OCI-LY7 (cell line): ENCODE results near the gene EFCAB11. TPM values are rescaled to one million over a fixed set of nuclear protein-coding genes. Genes with fewer than 3 reads are reported as not detected.

Experiments used
- BruUV-seq: library from RNA; stranded (reverse); fragments of 400-500 nt; replicated peaks from 2 replicates; lab custom pipeline; 2021; lab: Mats Ljungman, UMichigan
- CTCF ChIA-PET: fragments of 300-600 bp; sonication (Branson Sonifier 250); formaldehyde crosslinking; loops from one replicate; lab custom pipeline; 2022; ENCODE audit warnings: antibody characterized with exemption; ENCODE audit not compliant: unreplicated experiment; lab: Charles Lee
- POLR2A ChIA-PET: fragments of 300-600 bp; sonication (Branson Sonifier 250); formaldehyde crosslinking; loops from one replicate; lab custom pipeline; 2022; ENCODE audit warnings: antibody characterized with exemption; lab: Charles Lee
- DNase-seq: peaks from one replicate; pipeline ENCODE4 v3.0.0-alpha.2; 2015; ENCODE audit warnings: low spot score
- H2AFZ ChIP-seq: fragments of 200-600 bp; sonication (generic), shearing (Covaris generic); 2 replicates; pipeline ENCODE4 v1.6.1; 2014; ENCODE audit warnings: mild to moderate bottlenecking, antibody characterized with exemption, low read length, moderate library complexity
- H3K27ac ChIP-seq: fragments of 200-600 bp; sonication (generic); 2 replicates; pipeline ENCODE4 v1.5.1; 2014; ENCODE audit warnings: mixed run types, low read depth, mild to moderate bottlenecking, moderate library complexity, low read length, inconsistent platforms; ENCODE audit not compliant: poor library complexity, severe bottlenecking
- H3K36me3 ChIP-seq: fragments of 200-600 bp; sonication (generic); 2 replicates; pipeline ENCODE4 v1.6.1; 2014; ENCODE audit warnings: mild to moderate bottlenecking, antibody characterized with exemption, low read length, moderate library complexity, mixed read lengths; ENCODE audit not compliant: insufficient read depth
- H3K4me1 ChIP-seq: fragments of 200-600 bp; sonication (generic); 2 replicates; pipeline ENCODE4 v1.5.1; 2014; ENCODE audit warnings: mild to moderate bottlenecking, low read length; ENCODE audit not compliant: insufficient read depth, poor library complexity, severe bottlenecking
- H3K4me2 ChIP-seq: fragments of 200-600 bp; sonication (generic); 2 replicates; pipeline ENCODE4 v1.6.1; 2014; ENCODE audit warnings: mild to moderate bottlenecking, low read length
- H3K4me3 ChIP-seq: fragments of 200-600 bp; sonication (generic); 2 replicates; pipeline ENCODE4 v1.5.1; 2014; ENCODE audit warnings: mild to moderate bottlenecking, low read depth, low read length; ENCODE audit not compliant: poor library complexity, severe bottlenecking
- H3K79me2 ChIP-seq: fragments of 200-600 bp; sonication (generic); 2 replicates; pipeline ENCODE4 v1.6.1; 2016; ENCODE audit warnings: low read depth, mild to moderate bottlenecking, low read length, moderate library complexity, mixed read lengths; ENCODE audit not compliant: insufficient read depth
- H3K9me2 ChIP-seq: fragments of 200-600 bp; sonication (generic); 2 replicates; pipeline ENCODE4 v1.6.1; 2016; ENCODE audit warnings: mild to moderate bottlenecking, low read length, mixed read lengths; ENCODE audit not compliant: insufficient read depth
- H3K9me3 ChIP-seq: fragments of 200-600 bp; sonication (generic); 2 replicates; pipeline ENCODE4 v1.6.1; 2014; ENCODE audit warnings: mild to moderate bottlenecking, mixed run types, low read length, mixed read lengths
- H4K20me1 ChIP-seq: fragments of 200-600 bp; sonication (generic); 2 replicates; pipeline ENCODE4 v1.6.1; 2014; ENCODE audit warnings: mild to moderate bottlenecking, antibody characterized with exemption, low read length, moderate library complexity, mixed read lengths; ENCODE audit not compliant: insufficient read depth
- EZH2phosphoT487 ChIP-seq: fragments of 200-600 bp; sonication (generic); IDR thresholded peaks from 2 replicates; pipeline ENCODE4 v1.6.1; 2018; ENCODE audit warnings: low read depth, borderline replicate concordance, mild to moderate bottlenecking, mixed run types, antibody characterized with exemption, low read length, moderate library complexity, mixed read lengths
- intact Hi-C: fragments of 100-400 bp; cut with micrococcal nuclease; formaldehyde crosslinking; loops from one replicate; pipeline ENCODE4 v1.10.0; 2022; ENCODE audit not compliant: unreplicated experiment
- total RNA-seq, 2 experiments: library from RNA; depleted of rRNA in 1 of 2; stranded (reverse); fragments of >200 nt in 1 of 2; shearing (Covaris generic) in 1 of 2; gene quantifications; 2 replicates each; pipeline ENCODE4 v1.2.3, GENCODE V29; 2014 to 2022
- TF ChIP-seq, protein P1 (sequence below): fragments of 200-600 bp; sonication (generic); conservative IDR thresholded peaks from 2 replicates; pipeline ENCODE4 v1.5.1; 2014; ENCODE audit warnings: mild to moderate bottlenecking, antibody characterized with exemption, low read length, moderate library complexity, mixed read lengths

Gene EFCAB11
- total RNA-seq, 2 experiments from 2014 or later: 9.3 to 29.5 TPM

DNA sequence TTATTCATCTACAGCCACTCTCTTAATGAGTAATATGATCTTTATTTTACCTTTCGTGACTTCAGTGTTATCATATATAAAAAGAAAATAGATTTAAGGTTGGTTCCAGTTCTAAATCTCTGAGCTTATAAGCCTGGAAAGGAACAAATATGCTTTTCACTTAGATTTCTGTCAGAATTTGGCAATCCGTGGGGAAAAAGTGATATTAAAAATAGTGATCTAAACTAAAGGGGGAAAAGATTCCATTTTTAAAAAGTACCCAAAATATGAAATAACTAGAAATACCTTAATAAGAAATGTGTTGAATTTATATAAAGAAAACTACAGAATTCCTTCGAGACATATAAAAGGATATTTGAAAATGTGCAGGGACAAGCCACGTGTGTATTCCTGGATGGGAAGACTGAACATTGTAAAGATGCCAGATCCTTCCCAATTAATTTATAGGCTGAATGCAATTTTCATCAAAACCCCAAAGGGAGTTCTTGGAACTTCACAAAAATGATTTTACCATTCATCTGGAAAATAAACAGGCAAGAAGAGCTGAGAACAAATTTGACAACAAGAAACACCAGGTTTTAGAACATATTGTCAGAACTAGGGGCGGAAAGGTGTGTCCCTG is 142.5 kb downstream of the EFCAB11 start:
- H3K79me2 ChIP-seq: no peaks in the 10 kb centered on the region
- no peaks in the 10 kb centered on the region for H4K20me1 ChIP-seq
- H3K9me3 ChIP-seq: no peaks in the 10 kb centered on the region
- DNase-seq: no peak
- intact Hi-C loops: no loop called here
- no peaks in the 10 kb centered on the region for H3K4me1 ChIP-seq
- ChIA-PET POLR2A (no interaction called here), CTCF (no interaction called here)
- H3K36me3 ChIP-seq: no peaks in the 10 kb centered on the region
- no peak overlapping the region for H3K27ac ChIP-seq
- H3K4me3 ChIP-seq: no peak overlapping the region
- BruUV-seq: no TSS peak
- TF ChIP-seq, protein P1, sequence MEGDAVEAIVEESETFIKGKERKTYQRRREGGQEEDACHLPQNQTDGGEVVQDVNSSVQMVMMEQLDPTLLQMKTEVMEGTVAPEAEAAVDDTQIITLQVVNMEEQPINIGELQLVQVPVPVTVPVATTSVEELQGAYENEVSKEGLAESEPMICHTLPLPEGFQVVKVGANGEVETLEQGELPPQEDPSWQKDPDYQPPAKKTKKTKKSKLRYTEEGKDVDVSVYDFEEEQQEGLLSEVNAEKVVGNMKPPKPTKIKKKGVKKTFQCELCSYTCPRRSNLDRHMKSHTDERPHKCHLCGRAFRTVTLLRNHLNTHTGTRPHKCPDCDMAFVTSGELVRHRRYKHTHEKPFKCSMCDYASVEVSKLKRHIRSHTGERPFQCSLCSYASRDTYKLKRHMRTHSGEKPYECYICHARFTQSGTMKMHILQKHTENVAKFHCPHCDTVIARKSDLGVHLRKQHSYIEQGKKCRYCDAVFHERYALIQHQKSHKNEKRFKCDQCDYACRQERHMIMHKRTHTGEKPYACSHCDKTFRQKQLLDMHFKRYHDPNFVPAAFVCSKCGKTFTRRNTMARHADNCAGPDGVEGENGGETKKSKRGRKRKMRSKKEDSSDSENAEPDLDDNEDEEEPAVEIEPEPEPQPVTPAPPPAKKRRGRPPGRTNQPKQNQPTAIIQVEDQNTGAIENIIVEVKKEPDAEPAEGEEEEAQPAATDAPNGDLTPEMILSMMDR: no peak
- TF ChIP-seq EZH2phosphoT487: no peak
- no peak overlapping the region for H2AFZ ChIP-seq
- no peak overlapping the region for H3K4me2 ChIP-seq
- H3K9me2 ChIP-seq: no peaks in the 10 kb centered on the region

DNA sequence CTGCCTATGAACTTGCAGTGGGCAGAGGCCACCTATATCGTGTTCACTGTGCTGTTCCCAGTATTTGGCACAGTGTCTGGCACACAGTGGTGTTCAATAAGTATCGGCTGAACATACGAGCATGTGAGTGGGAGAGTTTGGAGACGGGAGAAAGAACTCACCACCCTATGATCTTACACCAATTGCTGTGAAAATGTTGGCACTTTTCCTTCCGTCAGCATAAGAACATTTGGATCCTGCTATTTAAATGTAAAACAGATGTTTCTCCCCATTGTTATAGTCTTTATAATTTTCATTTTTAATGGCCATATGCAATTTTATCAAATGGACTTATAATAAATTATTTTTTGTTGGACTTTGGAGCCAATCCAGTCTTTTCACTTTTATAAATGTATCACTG is 144.4 kb downstream of the EFCAB11 start:
- ChIA-PET POLR2A (interaction anchor here (0.7 kb wide), 2 partner anchors 77 to 1858 kb away, joined by 4 read pairs; no protein-coding TSS in a partner anchor), CTCF (interaction anchor here (1.0 kb wide), 1 partner anchor 9 kb away, joined by 3 read pairs; no protein-coding TSS in a partner anchor)
- Histone ChIP-seq H3K36me3 (no peaks in the 10 kb centered on the region), H3K4me1 (no peaks in the 10 kb centered on the region), H3K27ac (no peak overlapping the region), H3K9me2 (no peaks in the 10 kb centered on the region), H3K9me3 (no peaks in the 10 kb centered on the region), H4K20me1 (no peaks in the 10 kb centered on the region), H3K4me2 (no peak overlapping the region), H2AFZ (no peak overlapping the region), H3K79me2 (no peaks in the 10 kb centered on the region), H3K4me3 (no peak overlapping the region)
- intact Hi-C loops: no loop called here
- DNase-seq: no peak
- TF ChIP-seq, protein P1: no peak
- no peak for TF ChIP-seq EZH2phosphoT487
- BruUV-seq: no TSS peak

DNA sequence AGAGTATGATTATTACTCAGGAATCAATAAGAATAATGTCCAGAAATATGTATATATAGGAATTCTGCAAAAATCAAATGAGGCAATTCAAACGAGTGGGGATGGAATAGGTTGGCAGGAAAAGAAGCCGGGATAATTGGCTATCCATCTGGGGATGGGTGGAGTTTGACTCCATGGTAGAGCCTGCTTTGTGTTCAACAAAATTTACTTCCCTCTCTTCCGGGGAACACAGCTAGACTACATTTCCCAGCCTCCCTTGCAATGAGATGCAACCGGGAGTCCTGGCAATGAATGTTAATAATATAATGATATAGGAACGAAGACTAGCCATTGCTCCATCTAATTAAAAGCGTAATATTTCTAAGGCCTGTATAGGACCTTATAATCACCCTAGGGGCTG is 146.6 kb downstream of the EFCAB11 start:
- Histone ChIP-seq H3K36me3 (no peaks in the 10 kb centered on the region), H3K4me2 (no peak overlapping the region), H3K27ac (no peak overlapping the region), H3K9me2 (no peaks in the 10 kb centered on the region), H2AFZ (no peak overlapping the region), H3K9me3 (no peaks in the 10 kb centered on the region), H3K4me3 (no peak overlapping the region), H4K20me1 (no peaks in the 10 kb centered on the region), H3K79me2 (no peaks in the 10 kb centered on the region), H3K4me1 (no peaks in the 10 kb centered on the region)
- no peak for DNase-seq
- no TSS peak for BruUV-seq
- TF ChIP-seq EZH2phosphoT487: no peak
- TF ChIP-seq, protein P1: no peak
- CTCF ChIA-PET: no interaction called here
- intact Hi-C loops: no loop called here
- POLR2A ChIA-PET: no interaction called here
